Keratinocyte (primary cell): ENCODE data around the gene SPATS2L. TPM values are rescaled to one million over a fixed set of nuclear protein-coding genes. Genes with fewer than 3 reads are reported as not detected.

Source experiments
- DNase-seq: peaks from one replicate; pipeline ENCODE4 v3.0.0-alpha.2; 2011; ENCODE audit warnings: low read depth, missing footprints, low spot score
- FAIRE-seq: peaks from 2 replicates; lab custom pipeline; 2011; peaks lifted over from hg19 to GRCh38; lab: Jason Lieb, UNC
- H2AFZ ChIP-seq: 2 replicates; pipeline ENCODE4 v1.6.0; 2012; ENCODE audit warnings: low read length, control low read depth, inconsistent platforms; ENCODE audit not compliant: control insufficient read depth
- H3K27ac ChIP-seq: 2 replicates; pipeline ENCODE4 v1.5.1; 2011; ENCODE audit warnings: low read length; ENCODE audit not compliant: control insufficient read depth, insufficient read depth
- H3K27me3 ChIP-seq: 3 replicates; pipeline ENCODE4 v1.6.0; 2011; ENCODE audit warnings: low read length; ENCODE audit not compliant: control insufficient read depth, insufficient read depth; ENCODE audit errors: extremely low read depth
- H3K36me3 ChIP-seq, 2 experiments: 2 replicates in 1 of 2; 3 replicates in 1 of 2; pipeline ENCODE4 v1.5.1; 2011; ENCODE audit warnings: low read length in 2 of 2, mild to moderate bottlenecking in 1 of 2; ENCODE audit not compliant: control insufficient read depth in 2 of 2, insufficient read depth in 2 of 2; ENCODE audit errors: extremely low read depth in 1 of 2
- H3K4me1 ChIP-seq: 3 replicates; pipeline ENCODE4 v1.5.1; 2011; ENCODE audit warnings: low read length; ENCODE audit not compliant: control insufficient read depth, insufficient read depth; ENCODE audit errors: extremely low read depth
- H3K4me2 ChIP-seq: 3 replicates; pipeline ENCODE4 v1.6.0; 2011; ENCODE audit warnings: low read depth, low read length; ENCODE audit not compliant: control insufficient read depth, insufficient read depth; ENCODE audit errors: extremely low read depth
- H3K4me3 ChIP-seq, 3 experiments: fragments of 200-600 bp in 1 of 3; sonication (generic) in 1 of 3; 2 replicates in 2 of 3; 3 replicates in 1 of 3; pipeline ENCODE4 v1.5.1; 2011 to 2016; ENCODE audit warnings: low read length in 3 of 3, mild to moderate bottlenecking in 3 of 3, control low read depth in 2 of 3, inconsistent platforms in 1 of 3, low read depth in 1 of 3, mixed read lengths in 1 of 3, mixed run types in 1 of 3, moderate library complexity in 1 of 3; ENCODE audit not compliant: control insufficient read depth in 2 of 3, insufficient read depth in 2 of 3; ENCODE audit errors: extremely low read depth in 1 of 3
- H3K79me2 ChIP-seq: 2 replicates; pipeline ENCODE4 v1.6.0; 2012; ENCODE audit warnings: low read length; ENCODE audit not compliant: control insufficient read depth, insufficient read depth
- H3K9ac ChIP-seq: 3 replicates; pipeline ENCODE4 v1.6.0; 2011; ENCODE audit warnings: low read length; ENCODE audit not compliant: control insufficient read depth, insufficient read depth; ENCODE audit errors: extremely low read depth
- H3K9me1 ChIP-seq: 3 replicates; pipeline ENCODE4 v1.6.0; 2011; ENCODE audit warnings: low read length; ENCODE audit not compliant: control insufficient read depth, insufficient read depth; ENCODE audit errors: extremely low read depth
- H3K9me3 ChIP-seq: 2 replicates; pipeline ENCODE4 v1.5.1; 2012; ENCODE audit warnings: low read depth, low read length; ENCODE audit not compliant: control insufficient read depth
- H4K20me1 ChIP-seq: 3 replicates; pipeline ENCODE4 v1.6.0; 2011; ENCODE audit warnings: low read length; ENCODE audit not compliant: control insufficient read depth, insufficient read depth; ENCODE audit errors: extremely low read depth
- EZH2 ChIP-seq: IDR thresholded peaks from one replicate; pipeline ENCODE4 v1.6.1; 2012; ENCODE audit warnings: inconsistent platforms, mild to moderate bottlenecking, low read length, moderate library complexity
- dilution Hi-C: fragments of 300-500 bp; cut with MboI; formaldehyde crosslinking; loops from one replicate; pipeline ENCODE4 v1.7.0; 2020; ENCODE audit warnings: low sequenced_read_pairs; ENCODE audit not compliant: extremely low pct_ligation_motif_present
- polyA plus RNA-seq, 5 experiments: library from polyadenylated mRNA; depleted of rRNA in 3 of 5; stranded (reverse) in 3 of 5; stranded (forward) in 1 of 5; unstranded in 1 of 5; fragments of >200 nt; gene quantifications; 1 replicate in 1 of 5; 2 replicates in 3 of 5; 3 replicates in 1 of 5; pipeline versions ENCODE4 v1.2.1 to v1.2.3, GENCODE V29; 2011 to 2012; ENCODE audit warnings: missing spikeins in 2 of 5, low read depth in 1 of 5, low replicate concordance in 1 of 5
- TF ChIP-seq, protein P1 (sequence below), 3 experiments: IDR thresholded peaks in 1 of 3; conservative IDR thresholded peaks in 1 of 3; optimal IDR thresholded peaks in 1 of 3; 2 replicates in 2 of 3; 3 replicates in 1 of 3; pipeline versions ENCODE3 to v1.5.1; 2011; ENCODE audit warnings: low read length in 3 of 3, mild to moderate bottlenecking in 3 of 3, moderate library complexity in 2 of 3, control low read depth in 1 of 3, inconsistent platforms in 1 of 3; ENCODE audit not compliant: insufficient read depth in 2 of 3; ENCODE audit errors: extremely low read depth in 1 of 3

The SPATS2L gene
- polyA plus RNA-seq, 1 donor (not counting 4 experiments of a cell fraction or from before 2014, with no cell fraction given) = 95.3 TPM

DNA sequence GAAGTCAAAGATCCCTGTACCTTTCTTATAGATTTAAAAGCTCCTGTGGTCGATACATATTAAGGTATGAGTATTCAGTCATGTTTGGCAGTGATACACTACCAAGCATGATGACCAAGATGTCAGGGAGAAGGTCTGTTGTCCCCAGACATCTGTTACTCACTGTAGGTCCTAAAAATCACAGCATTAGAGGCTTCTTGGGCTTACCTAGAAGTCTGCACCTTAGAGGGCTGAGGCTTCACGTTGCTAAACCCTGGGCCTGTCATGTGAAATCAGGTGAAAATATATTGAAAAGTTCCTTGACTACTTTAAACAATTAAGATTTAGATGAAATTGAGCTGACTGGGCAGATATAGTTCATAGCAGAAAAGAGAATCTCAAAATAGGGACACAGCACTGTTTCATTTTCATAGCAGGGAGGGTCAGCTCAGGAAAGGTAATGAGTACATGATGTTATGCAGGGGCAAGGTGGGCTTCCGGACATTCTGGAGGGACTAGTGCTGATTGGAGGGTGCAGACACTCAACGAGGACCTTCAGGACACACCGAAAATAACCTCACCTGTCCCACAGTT is 78.7 kb downstream of the SPATS2L start:
- no peak overlapping the region for H3K9ac ChIP-seq
- H3K9me3 ChIP-seq = no peaks in the 10 kb centered on the region
- no peak for DNase-seq
- TF ChIP-seq, protein P1, sequence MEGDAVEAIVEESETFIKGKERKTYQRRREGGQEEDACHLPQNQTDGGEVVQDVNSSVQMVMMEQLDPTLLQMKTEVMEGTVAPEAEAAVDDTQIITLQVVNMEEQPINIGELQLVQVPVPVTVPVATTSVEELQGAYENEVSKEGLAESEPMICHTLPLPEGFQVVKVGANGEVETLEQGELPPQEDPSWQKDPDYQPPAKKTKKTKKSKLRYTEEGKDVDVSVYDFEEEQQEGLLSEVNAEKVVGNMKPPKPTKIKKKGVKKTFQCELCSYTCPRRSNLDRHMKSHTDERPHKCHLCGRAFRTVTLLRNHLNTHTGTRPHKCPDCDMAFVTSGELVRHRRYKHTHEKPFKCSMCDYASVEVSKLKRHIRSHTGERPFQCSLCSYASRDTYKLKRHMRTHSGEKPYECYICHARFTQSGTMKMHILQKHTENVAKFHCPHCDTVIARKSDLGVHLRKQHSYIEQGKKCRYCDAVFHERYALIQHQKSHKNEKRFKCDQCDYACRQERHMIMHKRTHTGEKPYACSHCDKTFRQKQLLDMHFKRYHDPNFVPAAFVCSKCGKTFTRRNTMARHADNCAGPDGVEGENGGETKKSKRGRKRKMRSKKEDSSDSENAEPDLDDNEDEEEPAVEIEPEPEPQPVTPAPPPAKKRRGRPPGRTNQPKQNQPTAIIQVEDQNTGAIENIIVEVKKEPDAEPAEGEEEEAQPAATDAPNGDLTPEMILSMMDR (optimal IDR thresholded peaks at IDR 0.05 in 1 of 3, IDR thresholded peaks at IDR 0.05 in 1 of 3, conservative IDR thresholded peaks at IDR 0.05 in 1 of 3; ENCODE audit: extremely low read depth in 1 of 3, insufficient read depth in 2 of 3, low read length in 3 of 3) = no peak
- no peak for TF ChIP-seq EZH2
- H4K20me1 ChIP-seq = no peaks in the 10 kb centered on the region
- H3K27ac ChIP-seq = no peak overlapping the region
- H3K9me1 ChIP-seq = no peaks in the 10 kb centered on the region
- H3K79me2 ChIP-seq = peaks cover 32% of the 10 kb centered on the region
- H3K4me1 ChIP-seq = peaks cover 25% of the 10 kb centered on the region
- no peaks in the 10 kb centered on the region for H3K27me3 ChIP-seq
- no peak overlapping the region for H3K4me2 ChIP-seq
- H3K36me3 ChIP-seq = peaks cover 7 to 11% of the 10 kb centered on the region in 2 experiments
- FAIRE-seq = no peak
- dilution Hi-C loops = no loop called here
- no peak overlapping the region for H3K4me3 ChIP-seq
- H2AFZ ChIP-seq = no peak overlapping the region

DNA sequence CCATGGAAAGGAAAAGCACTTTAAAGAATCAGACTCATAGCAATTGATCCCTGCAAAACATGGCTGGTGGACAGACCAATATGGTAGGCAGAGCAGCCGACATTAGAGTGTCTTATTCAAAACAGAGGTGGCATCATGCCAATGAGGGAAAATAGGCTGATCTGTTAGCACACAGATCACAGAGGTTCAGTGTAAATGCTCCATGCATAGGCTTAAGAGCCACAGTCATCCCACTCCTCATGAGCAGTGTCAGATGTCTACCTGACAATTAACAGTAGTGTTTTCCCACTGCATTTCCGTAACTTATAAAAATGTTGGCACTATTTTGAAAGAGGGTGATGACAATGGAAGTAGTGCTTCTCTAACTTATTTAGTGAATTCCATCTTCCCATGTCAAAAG is 86.7 kb downstream of the SPATS2L start:
- peaks cover 8% of the 10 kb centered on the region for H3K79me2 ChIP-seq

More for the DNA sequence above, 86.7 kb downstream of the SPATS2L start:
- H3K4me2 ChIP-seq = no peak overlapping the region
- H3K9me3 ChIP-seq = no peaks in the 10 kb centered on the region
- TF ChIP-seq, protein P1 (optimal IDR thresholded peaks at IDR 0.05 in 1 of 3, IDR thresholded peaks at IDR 0.05 in 1 of 3, conservative IDR thresholded peaks at IDR 0.05 in 1 of 3; ENCODE audit: extremely low read depth in 1 of 3, insufficient read depth in 2 of 3, low read length in 3 of 3) = no peak
- TF ChIP-seq EZH2 = no peak
- H3K36me3 ChIP-seq = peaks cover 17 to 23% of the 10 kb centered on the region in 2 experiments
- H4K20me1 ChIP-seq = no peaks in the 10 kb centered on the region
- H2AFZ ChIP-seq = no peak overlapping the region
- dilution Hi-C loops = no loop called here
- no peak overlapping the region for H3K9ac ChIP-seq
- FAIRE-seq = no peak
- peaks cover 13% of the 10 kb centered on the region for H3K4me1 ChIP-seq
- no peak for DNase-seq
- no peaks in the 10 kb centered on the region for H3K9me1 ChIP-seq
- no peak overlapping the region for H3K27ac ChIP-seq
- no peaks in the 10 kb centered on the region for H3K27me3 ChIP-seq
- no peak overlapping the region for H3K4me3 ChIP-seq
